CD1c-positive myeloid dendritic cell (primary cell): ENCODE measurements around the gene OR2T5.
"Not testable (repeated sequence)": the region's sequence is repeated elsewhere in the genome, so short reads cannot be mapped to it uniquely, and the experiment has no call there.

Experiments used
- DNase-seq: peaks from one replicate; pipeline ENCODE4 v3.0.0-alpha.2; 2016; ENCODE audit errors: extremely low spot score

The OR2T5 gene

GRCh38 chr1:248488289-248488688 is at the start of gene OR2T5:
Gene OR2T5 (plus strand): TSS chr1:248488589. CDS start chr1:248488589, 0 bp downstream.
- not testable (repeated sequence) for DNase-seq

- not testable (repeated sequence) for DNase-seq
These were observed 49.7 kb upstream of the OR2T5 start for GRCh38 chr1:248438668-248439067.

- DNase-seq = not testable (repeated sequence)
These were observed 49.1 kb upstream of the OR2T5 start for GRCh38 chr1:248439283-248439682.

- DNase-seq = not testable (repeated sequence)
These were observed 45.7 kb upstream of the OR2T5 start for GRCh38 chr1:248442500-248443277.

- not testable (repeated sequence) for DNase-seq
These were observed 43.8 kb upstream of the OR2T5 start for GRCh38 chr1:248444603-248445002.

GRCh38 chr1:248445399-248445798 is 43.0 kb upstream of the OR2T5 start, which contains the start of gene OR2T2:
Gene OR2T2 (plus strand): TSS chr1:248445637. CDS start chr1:248452798, 7,161 bp downstream.
- not testable (repeated sequence) for DNase-seq

- not testable (repeated sequence) for DNase-seq
These were observed 39.8 kb upstream of the OR2T5 start for GRCh38 chr1:248448409-248449074.

GRCh38 chr1:248449821-248450465 is 38.4 kb upstream of the OR2T5 start:
- DNase-seq = not testable (repeated sequence)

GRCh38 chr1:248450466-248451145 is 37.8 kb upstream of the OR2T5 start:
- DNase-seq = not testable (repeated sequence)

- DNase-seq = not testable (repeated sequence)
These were observed 34.8 kb upstream of the OR2T5 start for GRCh38 chr1:248453619-248454018.

GRCh38 chr1:248455045-248455444 is 33.3 kb upstream of the OR2T5 start:
- DNase-seq = not testable (repeated sequence)

- DNase-seq = not testable (repeated sequence)
These were observed 31.8 kb upstream of the OR2T5 start for GRCh38 chr1:248456635-248457034.

- not testable (repeated sequence) for DNase-seq
These were observed 29.3 kb upstream of the OR2T5 start for GRCh38 chr1:248459117-248459516.

GRCh38 chr1:248471154-248471553 is 17.2 kb upstream of the OR2T5 start:
- DNase-seq = no peak

GRCh38 chr1:248472111-248472510 is 16.3 kb upstream of the OR2T5 start:
- DNase-seq = not testable (repeated sequence)

GRCh38 chr1:248473051-248473450 is 15.3 kb upstream of the OR2T5 start, which contains the start of gene OR2T3:
Gene OR2T3 (plus strand): TSS chr1:248473351. CDS start chr1:248473351, 0 bp downstream.
- not testable (repeated sequence) for DNase-seq

- not testable (repeated sequence) for DNase-seq
These were observed 12.7 kb upstream of the OR2T5 start for GRCh38 chr1:248475660-248476059.

GRCh38 chr1:248481686-248482579 is 6.5 kb upstream of the OR2T5 start:
- DNase-seq = not testable (repeated sequence)

GRCh38 chr1:248496661-248497060 is 8.3 kb downstream of the OR2T5 start:
- DNase-seq = not testable (repeated sequence)

GRCh38 chr1:248500305-248501035 is 12.1 kb downstream of the OR2T5 start:
- DNase-seq = not testable (repeated sequence)
